GM12865 (cell line): ENCODE results near the gene G6PC2.
"Not testable (repeated sequence)": the region's sequence is repeated elsewhere in the genome, so short reads cannot be mapped to it uniquely, and the experiment has no call there.

Source experiments
- DNase-seq: peaks from one replicate; pipeline ENCODE4 v3.0.0; 2010; ENCODE audit warnings: low read depth
- H3K4me3 ChIP-seq: 2 replicates; pipeline ENCODE4 v1.5.1; 2011; ENCODE audit warnings: mild to moderate bottlenecking, low read depth, low read length, control low read depth
- CTCF ChIP-seq: IDR thresholded peaks from 2 replicates; pipeline ENCODE4 v1.5.1; 2011; ENCODE audit warnings: low read length, control low read depth, low read depth, inconsistent platforms; ENCODE audit not compliant: insufficient read depth; ENCODE audit errors: missing control alignments

The G6PC2 gene, protein sequence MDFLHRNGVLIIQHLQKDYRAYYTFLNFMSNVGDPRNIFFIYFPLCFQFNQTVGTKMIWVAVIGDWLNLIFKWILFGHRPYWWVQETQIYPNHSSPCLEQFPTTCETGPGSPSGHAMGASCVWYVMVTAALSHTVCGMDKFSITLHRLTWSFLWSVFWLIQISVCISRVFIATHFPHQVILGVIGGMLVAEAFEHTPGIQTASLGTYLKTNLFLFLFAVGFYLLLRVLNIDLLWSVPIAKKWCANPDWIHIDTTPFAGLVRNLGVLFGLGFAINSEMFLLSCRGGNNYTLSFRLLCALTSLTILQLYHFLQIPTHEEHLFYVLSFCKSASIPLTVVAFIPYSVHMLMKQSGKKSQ

DNA sequence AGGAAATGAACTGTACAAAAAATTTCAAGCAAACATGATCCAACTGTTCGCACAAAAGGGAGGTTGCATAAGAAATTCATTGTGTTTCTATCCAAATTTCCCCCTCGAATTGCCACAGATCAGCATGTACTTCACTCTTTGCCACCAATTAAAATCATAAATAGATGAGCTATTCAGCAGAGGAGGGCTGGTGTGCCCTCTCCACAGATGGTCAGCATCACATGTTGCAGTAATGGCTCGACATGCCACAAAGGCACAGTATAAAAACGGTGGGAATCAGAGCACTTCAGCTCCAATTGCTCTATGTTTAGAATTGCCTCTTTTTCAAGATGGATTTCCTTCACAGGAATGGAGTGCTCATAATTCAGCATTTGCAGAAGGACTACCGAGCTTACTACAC is at the start of gene G6PC2:
G6PC2 (plus strand) TSS at position 289 of the 400 bp plus-strand sequence; CDS start at position 330, 41 bp downstream.
- no peak for DNase-seq
- H3K4me3 ChIP-seq = no peak within 1 kb of the TSS
- TF ChIP-seq CTCF = no peak

- no peak for TF ChIP-seq CTCF
- no peak for DNase-seq
- no peak overlapping the region for H3K4me3 ChIP-seq
Observed at GRCh38 chr2:168851674-168852320, 49.3 kb upstream of the G6PC2 start.

- no peak for DNase-seq
- no peak overlapping the region for H3K4me3 ChIP-seq
- TF ChIP-seq CTCF = no peak
Observed at GRCh38 chr2:168852481-168852880, 48.6 kb upstream of the G6PC2 start.

- DNase-seq = no peak
- H3K4me3 ChIP-seq = no peak overlapping the region
- TF ChIP-seq CTCF = no peak
Observed at GRCh38 chr2:168853471-168853870, 47.6 kb upstream of the G6PC2 start.

DNA sequence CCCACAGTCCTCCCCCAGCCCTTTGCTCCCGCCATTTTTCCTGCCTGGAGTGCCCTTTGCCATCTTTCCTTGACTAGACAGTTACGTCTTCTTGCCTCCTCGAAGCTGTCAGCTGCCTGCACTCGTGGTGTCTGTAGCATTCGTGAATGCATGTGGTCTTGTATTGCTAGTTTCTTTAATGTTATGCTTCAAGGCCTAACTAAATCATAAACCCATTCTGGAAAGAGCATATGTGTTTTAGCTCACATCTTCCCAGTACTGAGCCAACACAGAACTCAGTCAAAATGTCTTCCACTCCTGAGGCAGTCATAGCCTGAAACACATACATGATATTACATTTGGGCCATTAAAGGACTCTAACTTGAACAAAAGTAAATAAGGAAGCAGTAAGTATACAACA is 46.4 kb upstream of the G6PC2 start:
- no peak for DNase-seq
- no peak overlapping the region for H3K4me3 ChIP-seq
- TF ChIP-seq CTCF = no peak

- TF ChIP-seq CTCF = no peak
- DNase-seq = no peak
- no peak overlapping the region for H3K4me3 ChIP-seq
Observed at GRCh38 chr2:168855601-168856000, 45.5 kb upstream of the G6PC2 start.

- TF ChIP-seq CTCF = no peak
- H3K4me3 ChIP-seq = no peak overlapping the region
- no peak for DNase-seq
Observed at GRCh38 chr2:168858146-168858545, 42.9 kb upstream of the G6PC2 start.

- DNase-seq, H3K4me3 ChIP-seq: not testable (repeated sequence)
Observed at GRCh38 chr2:168867164-168867563, 33.9 kb upstream of the G6PC2 start.

DNA sequence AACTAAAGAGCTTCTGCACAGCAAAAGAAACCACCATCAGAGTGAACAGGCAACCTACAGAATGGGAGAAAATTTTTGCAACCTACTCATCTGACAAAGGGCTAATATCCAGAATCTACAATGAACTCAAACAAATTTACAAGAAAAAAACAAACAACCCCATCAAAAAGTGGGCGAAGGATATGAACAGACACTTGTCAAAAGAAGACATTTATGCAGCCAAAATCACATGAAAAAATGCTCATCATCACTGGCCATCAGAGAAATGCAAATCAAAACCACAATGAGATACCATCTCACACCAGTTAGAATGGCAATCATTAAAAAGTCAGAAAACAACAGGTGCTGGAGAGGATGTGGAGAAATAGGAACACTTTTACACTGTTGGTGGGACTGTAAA is 30.7 kb upstream of the G6PC2 start:
- not testable (repeated sequence) for DNase-seq, H3K4me3 ChIP-seq

GRCh38 chr2:168870824-168871223 is 30.3 kb upstream of the G6PC2 start:
- DNase-seq, H3K4me3 ChIP-seq: not testable (repeated sequence)
